GM13977 (cell line): ENCODE results near the gene SNX27.
"Not testable (repeated sequence)": the region's sequence is repeated elsewhere in the genome, so short reads cannot be mapped to it uniquely, and the experiment has no call there.

Experiments
- DNase-seq: peaks from one replicate; pipeline ENCODE4 v3.0.0; 2012; ENCODE audit warnings: low spot score
- CTCF ChIP-seq: IDR thresholded peaks from 2 replicates; pipeline ENCODE4 v1.5.1; 2012; ENCODE audit warnings: mild to moderate bottlenecking, control low read depth; ENCODE audit not compliant: insufficient read depth; ENCODE audit errors: extremely low read depth, missing control alignments
- in situ Hi-C: fragments of 300-500 bp; cut with MboI; formaldehyde crosslinking; loops from one replicate; pipeline ENCODE4 v1.12.0; 2022; ENCODE audit warnings: low sequenced_read_pairs, low pct_unique_long_range_greater_than_20kb, mixed read lengths, inconsistent platforms; ENCODE audit not compliant: unreplicated experiment

Gene SNX27

GRCh38 chr1:151655371-151655770 lies 43.5 kb downstream of the SNX27 start:
- no peak for DNase-seq
- in situ Hi-C loops, result no loop called here
- TF ChIP-seq CTCF, result no peak

- in situ Hi-C loops, result no loop called here
- no peak for DNase-seq
- TF ChIP-seq CTCF, result no peak
These were observed 49.9 kb downstream of the SNX27 start for GRCh38 chr1:151661751-151662150.

- in situ Hi-C loops, result no loop called here
- DNase-seq, result no peak
These were observed 56.2 kb downstream of the SNX27 start for GRCh38 chr1:151668090-151668489.

GRCh38 chr1:151670036-151670675 lies 58.3 kb downstream of the SNX27 start:
- DNase-seq, in situ Hi-C loops: not testable (repeated sequence)

More at GRCh38 chr1:151668090-151668489, 56.2 kb downstream of the SNX27 start:
- no peak for TF ChIP-seq CTCF

- TF ChIP-seq CTCF, result no peak
- in situ Hi-C loops, result no loop called here
- DNase-seq, result no peak
These were observed 61.6 kb downstream of the SNX27 start for GRCh38 chr1:151673407-151673806.

GRCh38 chr1:151680391-151680790 lies 68.5 kb downstream of the SNX27 start:
- no peak for TF ChIP-seq CTCF
- DNase-seq, result no peak
- in situ Hi-C loops, result no loop called here

- DNase-seq, result no peak
- no peak for TF ChIP-seq CTCF
- in situ Hi-C loops, result no loop called here
These were observed 69.0 kb downstream of the SNX27 start for GRCh38 chr1:151680826-151681225.
